Stomach (tissue), 9 donors: Measurements from ENCODE around the gene ARID4B. TPM values are rescaled to one million over a fixed set of nuclear protein-coding genes. Genes with fewer than 3 reads are reported as not detected.
"Not testable (repeated sequence)": the region's sequence is repeated elsewhere in the genome, so short reads cannot be mapped to it uniquely, and the experiment has no call there.

Experiments
- DNase-seq, 2 donors: peaks; one replicate each; pipeline versions ENCODE4 v3.0.0 to v3.0.0-alpha.2; 2013 to 2019
- H3K27ac ChIP-seq, 5 donors: fragments of 200-600 bp in 4 of 5; sonication (generic) in 4 of 5; one replicate each; pipeline ENCODE4 v1.5.1; 2013 to 2019; ENCODE audit warnings: mild to moderate bottlenecking in 1 of 5, moderate library complexity in 1 of 5
- H3K27me3 ChIP-seq, 3 donors: fragments of 200-600 bp; sonication (generic); one replicate each; pipeline ENCODE4 v1.5.1; 2017 to 2019; ENCODE audit warnings: mixed run types in 1 of 3
- H3K36me3 ChIP-seq, 4 donors: fragments of 200-600 bp; sonication (generic); 1 replicate in 3 of 4; 2 replicates in 1 of 4; pipeline ENCODE4 v1.5.1; 2016 to 2019
- H3K4me1 ChIP-seq, 4 donors: fragments of 200-600 bp; sonication (generic); one replicate each; pipeline ENCODE4 v1.5.1; 2016 to 2019
- H3K4me3 ChIP-seq, 4 donors: fragments of 200-600 bp; sonication (generic) in 3 of 4; one replicate each; pipeline ENCODE4 v1.5.1; 2016 to 2019; ENCODE audit warnings: mild to moderate bottlenecking in 1 of 4
- H3K9me3 ChIP-seq, 4 donors: fragments of 200-600 bp; sonication (generic); one replicate each; pipeline ENCODE4 v1.5.1; 2016 to 2019
- CTCF ChIP-seq, 7 experiments: fragments of 450-650 bp in 4 of 7; fragments of 200-600 bp in 3 of 7; sonication (generic) in 3 of 7; IDR thresholded peaks; one replicate each; pipeline ENCODE4 v1.5.1; 2016 to 2019; ENCODE audit warnings: antibody characterized with exemption in 7 of 7, control low read depth in 2 of 7, mild to moderate bottlenecking in 1 of 7
- EP300 ChIP-seq: sonication (generic); formaldehyde crosslinking; IDR thresholded peaks from one replicate; pipeline ENCODE4 v1.6.1; 2017; ENCODE audit warnings: antibody characterized with exemption
- POLR2A ChIP-seq, 4 donors: fragments of 450-650 bp; IDR thresholded peaks; one replicate each; pipeline ENCODE4 v1.6.1; 2016; ENCODE audit warnings: antibody characterized with exemption in 4 of 4, control low read depth in 2 of 4, mild to moderate bottlenecking in 1 of 4, moderate library complexity in 1 of 4
- POLR2AphosphoS5 ChIP-seq, 3 donors: sonication (generic); formaldehyde crosslinking; IDR thresholded peaks; one replicate each; pipeline ENCODE4 v1.6.1; 2016; ENCODE audit warnings: antibody characterized with exemption in 3 of 3
- WGBS, 5 donors: extraction: QIAGEN DNeasy Blood & Tissue Kit in 3 of 5; methylation state at CpG; one replicate each; pipeline versions ENCODE4 v1.1.5 to v1.1.7; 2013 to 2018; 5-methylcytosine and 5-hydroxymethylcytosine counted together
- intact Hi-C: fragments of 100-400 bp; cut with DNase I; formaldehyde crosslinking; loops from one replicate; pipeline ENCODE4 v1.15.1; 2023; ENCODE audit warnings: low total_unique reads
- polyA plus RNA-seq, 3 donors: library from polyadenylated mRNA; stranded (reverse); fragments of 200-250 nt; gene quantifications; one replicate each; pipeline ENCODE4 v1.2.3, GENCODE V29; 2013
- total RNA-seq, 5 donors: library from RNA; depleted of rRNA; stranded (reverse); fragments of >200 nt; gene quantifications; one replicate each; pipeline versions ENCODE4 v1.1.0 to v1.2.3, GENCODE V29; 2014 to 2016
- donor health status: healthy with polysubstance abuse.
- donor health status: Bipolar disorder and iron deficiency.
- donor health status: healthy.

Gene ARID4B
- total and polyA plus RNA-seq, 8 donors: 9.5 to 102 (median 30.5) TPM

DNA sequence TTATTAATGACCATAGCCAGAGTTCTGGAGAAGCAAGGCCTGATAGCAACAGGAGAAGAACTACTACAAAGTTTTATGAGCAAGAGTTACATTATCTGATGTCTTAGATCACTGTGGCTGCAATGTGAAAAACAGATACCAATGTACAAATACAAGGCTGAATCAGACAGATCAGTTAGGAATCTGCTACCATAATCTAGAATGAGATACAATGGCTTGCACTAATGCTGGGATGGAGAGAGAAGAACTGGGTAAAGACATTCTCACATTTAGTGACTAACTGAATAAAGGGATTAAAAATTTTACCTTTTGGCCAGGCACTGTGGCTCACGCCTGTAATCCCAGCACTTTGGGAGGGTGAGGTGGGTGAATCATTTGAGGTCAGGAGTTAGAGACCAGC is 41.3 kb downstream of the ARID4B start:
- TF ChIP-seq EP300: no peak
- TF ChIP-seq CTCF (IDR thresholded peaks at IDR 0.05): no peak
- TF ChIP-seq POLR2A (IDR thresholded peaks at IDR 0.05): no peak
- no peak for TF ChIP-seq POLR2AphosphoS5 (IDR thresholded peaks at IDR 0.05)
- Histone ChIP-seq H3K4me3 (no peak overlapping the region), H3K27ac (no peak overlapping the region), H3K27me3 (no peaks in the 10 kb centered on the region), H3K36me3 (no peaks in the 10 kb centered on the region), H3K4me1 (peaks cover 9 to 82% (median 64%) of the 10 kb centered on the region in 4 donors), H3K9me3 (no peaks in the 10 kb centered on the region)
- WGBS, 5 donors: 71 to 89% (median 80%) methylated on average over 1 of the region's 1 CpG
- no peak for DNase-seq
- intact Hi-C loops: no loop called here

- Histone ChIP-seq H3K36me3 (no peaks in the 10 kb centered on the region), H3K4me3 (no peak overlapping the region), H3K27ac (no peak overlapping the region), H3K9me3 (no peaks in the 10 kb centered on the region), H3K4me1 (peaks cover 12 to 82% (median 65%) of the 10 kb centered on the region in 4 donors), H3K27me3 (no peaks in the 10 kb centered on the region)
- intact Hi-C loops: no loop called here
- DNase-seq: no peak
- WGBS, 5 donors: 88 to 95% (median 93%) methylated on average over 6 of the region's 6 CpGs
- TF ChIP-seq POLR2A (IDR thresholded peaks at IDR 0.05): no peak
- TF ChIP-seq CTCF (IDR thresholded peaks at IDR 0.05): no peak
- TF ChIP-seq EP300: no peak
- TF ChIP-seq POLR2AphosphoS5 (IDR thresholded peaks at IDR 0.05): no peak
Measured at GRCh38 chr1:235284231-235284769, 43.7 kb downstream of the ARID4B start.

DNA sequence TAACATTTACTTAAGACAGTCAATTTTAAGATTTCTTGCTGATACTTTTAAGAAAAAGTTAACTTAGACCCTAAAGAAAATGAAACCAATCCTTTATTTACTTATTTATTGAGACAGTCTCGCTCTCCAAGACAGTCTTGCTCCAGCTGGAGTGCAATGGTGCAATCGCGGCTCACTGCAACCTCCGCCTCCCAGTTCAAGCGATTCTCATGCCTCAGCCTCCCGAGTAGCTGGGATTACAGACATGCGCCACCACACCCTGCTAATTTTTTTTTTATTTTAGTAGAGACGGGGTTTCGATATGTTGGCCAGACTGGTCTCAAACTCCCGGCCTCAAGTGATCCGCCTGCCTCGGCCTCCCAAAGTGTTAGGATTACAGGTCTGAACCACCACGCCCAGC is 44.3 kb downstream of the ARID4B start:
- H3K4me3 ChIP-seq, H3K36me3 ChIP-seq, DNase-seq, H3K27ac ChIP-seq, intact Hi-C loops, H3K9me3 ChIP-seq, H3K27me3 ChIP-seq: not testable (repeated sequence)
- peaks cover 17 to 82% (median 68%) of the 10 kb centered on the region in 4 donors for H3K4me1 ChIP-seq
- WGBS, 5 donors: 84 to 95% (median 91%) methylated on average over 13 of the region's 13 CpGs

- peaks cover 23 to 77% (median 61%) of the 10 kb centered on the region in 4 donors for H3K4me1 ChIP-seq
- H3K27me3 ChIP-seq: no peaks in the 10 kb centered on the region
- no peak for DNase-seq
- H3K9me3 ChIP-seq: no peaks in the 10 kb centered on the region
- no peak overlapping the region for H3K27ac ChIP-seq
- intact Hi-C loops: no loop called here
- H3K4me3 ChIP-seq: no peak overlapping the region
- TF ChIP-seq POLR2A (IDR thresholded peaks at IDR 0.05): no peak
- TF ChIP-seq POLR2AphosphoS5 (IDR thresholded peaks at IDR 0.05): no peak
- TF ChIP-seq EP300: no peak
- TF ChIP-seq CTCF (IDR thresholded peaks at IDR 0.05): no peak
- H3K36me3 ChIP-seq: no peaks in the 10 kb centered on the region
- 90 to 98% (median 96%) methylated on average over 14 to 15 of the region's 15 CpGs for WGBS, 5 donors
Measured at GRCh38 chr1:235280467-235280866, 47.5 kb downstream of the ARID4B start.

DNA sequence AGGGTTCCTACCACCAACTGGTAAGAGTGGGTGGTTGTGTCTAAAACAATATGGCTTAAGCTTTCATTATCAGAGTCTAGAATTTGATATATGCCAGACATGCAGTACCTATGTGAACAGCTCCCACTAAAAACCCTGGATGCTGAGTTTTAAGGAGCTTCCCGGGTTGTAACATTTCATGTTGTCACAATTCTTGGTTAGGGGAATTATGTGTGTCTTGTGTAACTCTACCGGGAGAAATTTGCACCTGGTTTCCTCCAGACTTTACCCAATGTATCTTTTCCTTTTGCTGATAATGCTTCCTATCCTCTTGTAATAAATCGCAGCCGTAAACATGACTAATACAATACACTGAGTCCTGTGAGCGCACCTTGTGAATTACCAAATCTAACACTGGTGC is 48.3 kb downstream of the ARID4B start:
- Histone ChIP-seq H3K9me3 (no peaks in the 10 kb centered on the region), H3K36me3 (no peaks in the 10 kb centered on the region), H3K27ac (no peak overlapping the region), H3K4me3 (no peak overlapping the region), H3K4me1 (peaks cover 27 to 77% (median 64%) of the 10 kb centered on the region in 4 donors), H3K27me3 (no peaks in the 10 kb centered on the region)
- intact Hi-C loops: no loop called here
- DNase-seq: no peak
- WGBS, 5 donors: 58 to 70% (median 59%) methylated on average over 5 of the region's 5 CpGs
- TF ChIP-seq EP300 (no peak), CTCF (IDR thresholded peaks at IDR 0.05) (no peak), POLR2AphosphoS5 (IDR thresholded peaks at IDR 0.05) (no peak), POLR2A (IDR thresholded peaks at IDR 0.05) (no peak)
